HEK293T (cell line): Measurements from ENCODE around the gene GPR148.

Source experiments
- BHLHE40 ChIP-seq: fragments of 450-650 bp; IDR thresholded peaks from 2 replicates; pipeline ENCODE4 v1.6.1; 2016; ENCODE audit warnings: mild to moderate bottlenecking, moderate library complexity, borderline replicate concordance
- CTBP1 ChIP-seq: fragments of 450-650 bp; IDR thresholded peaks from 2 replicates; pipeline ENCODE4 v1.6.1; 2016; ENCODE audit warnings: borderline replicate concordance
- ELF4 ChIP-seq: fragments of 450-650 bp; IDR thresholded peaks from 2 replicates; pipeline ENCODE4 v1.6.1; 2017; ENCODE audit warnings: antibody characterized with exemption
- FOXA1 ChIP-seq: fragments of 450-650 bp; IDR thresholded peaks from 2 replicates; pipeline ENCODE4 v1.6.1; 2016; ENCODE audit warnings: mild to moderate bottlenecking
- FOXM1 ChIP-seq: fragments of 450-650 bp; IDR thresholded peaks from 2 replicates; pipeline ENCODE4 v1.6.1; 2017; ENCODE audit warnings: mild to moderate bottlenecking, borderline replicate concordance
- HDGF ChIP-seq: fragments of 450-650 bp; IDR thresholded peaks from 2 replicates; pipeline ENCODE4 v1.6.1; 2017; ENCODE audit warnings: antibody characterized with exemption, borderline replicate concordance
- L3MBTL2 ChIP-seq: fragments of 450-650 bp; conservative IDR thresholded peaks from 2 replicates; pipeline ENCODE4 v1.6.1; 2016; ENCODE audit warnings: mild to moderate bottlenecking
- LEF1 ChIP-seq: fragments of 450-650 bp; IDR thresholded peaks from 2 replicates; pipeline ENCODE4 v1.6.1; 2017; ENCODE audit warnings: mild to moderate bottlenecking, borderline replicate concordance
- PKNOX1 ChIP-seq: fragments of 450-650 bp; IDR thresholded peaks from 2 replicates; pipeline ENCODE4 v1.6.1; 2016
- SP1 ChIP-seq: fragments of 450-650 bp; IDR thresholded peaks from 2 replicates; pipeline ENCODE4 v1.6.1; 2017
- TARDBP ChIP-seq: fragments of 450-650 bp; IDR thresholded peaks from 2 replicates; pipeline ENCODE4 v1.6.1; 2016

GRCh38 chr2:130764035-130764820, 35.4 kb downstream of the GPR148 start:
- no peak for TF ChIP-seq HDGF
- no peak for TF ChIP-seq FOXM1
- no peak for TF ChIP-seq TARDBP
- no peak for TF ChIP-seq FOXA1
- no peak for TF ChIP-seq SP1
- TF ChIP-seq PKNOX1 = no peak
- no peak for TF ChIP-seq ELF4
- no peak for TF ChIP-seq BHLHE40
- TF ChIP-seq L3MBTL2 = no peak
- no peak for TF ChIP-seq LEF1
- no peak for TF ChIP-seq CTBP1
